Right cardiac atrium (tissue), 5 donors: ENCODE measurements around the gene LY6G6C. TPM values are rescaled to one million over a fixed set of nuclear protein-coding genes. Genes with fewer than 3 reads are reported as not detected.

Source experiments
- ATAC-seq, 2 donors: fragments of 200-7000 bp; cut with Tn5 transposase; one replicate each; pipeline versions ENCODE4 v1.8.0 to v1.9.1; 2020; ENCODE audit warnings: moderate library complexity in 2 of 2, mild to moderate bottlenecking in 1 of 2
- DNase-seq, 3 donors: peaks; one replicate each; pipeline ENCODE4 v3.0.0-alpha.2; 2020
- H3K27ac ChIP-seq: one replicate; pipeline ENCODE4 v1.5.1; 2013; ENCODE audit warnings: mild to moderate bottlenecking, low read length, control low read depth, moderate library complexity
- H3K27me3 ChIP-seq: one replicate; pipeline ENCODE4 v1.6.1; 2013; ENCODE audit not compliant: control insufficient read depth, insufficient read depth
- H3K4me1 ChIP-seq: one replicate; pipeline ENCODE4 v1.6.1; 2013; ENCODE audit warnings: low read length; ENCODE audit not compliant: control insufficient read depth, insufficient read depth
- H3K4me3 ChIP-seq: one replicate; pipeline ENCODE4 v1.5.1; 2013; ENCODE audit warnings: low read length, control low read depth
- H3K9me3 ChIP-seq: one replicate; pipeline ENCODE4 v1.6.1; 2013; ENCODE audit warnings: low read length; ENCODE audit not compliant: control insufficient read depth
- WGBS: extraction: QIAGEN DNeasy Blood & Tissue Kit; methylation state at CpG from one replicate; pipeline ENCODE4 v1.1.7; 2013; 5-methylcytosine and 5-hydroxymethylcytosine counted together
- intact Hi-C, 4 donors: fragments of 100-400 bp; cut with DNase I; formaldehyde crosslinking; loops; one replicate each; pipeline versions ENCODE4 v1.11.0 to v1.14.0; 2022 to 2023
- long read RNA-seq, 4 donors: library from polyadenylated mRNA; unstranded; transcript quantifications; one replicate each; pipeline ENCODE4 v2.0.0, GENCODE V29; 2020 to 2021
- polyA plus RNA-seq: library from polyadenylated mRNA; stranded (reverse); fragments of 200-250 nt; gene quantifications from one replicate; pipeline ENCODE4 v1.2.3, GENCODE V29; 2013
- total RNA-seq, 4 donors: library from RNA; stranded (reverse); fragmentation: NEBNext Ultra II Directional; extraction: Animal tissue kit (Norgen Biotek cat#: 25700); gene quantifications; one replicate each; pipeline ENCODE4 v1.2.1, GENCODE V29; 2021
- donor health status: healthy with polysubstance abuse.
- donor health status: DM: no; HTN: yes; CAD: no.
- donor health status: DM: no; HTN: no; CAD: no.
- donor health status: DM: no; HTN: yes; CAD: no; lungs with severe emphysema.
- donor health status: DM: yes; HTN: yes; CAD: no.

Gene LY6G6C, protein sequence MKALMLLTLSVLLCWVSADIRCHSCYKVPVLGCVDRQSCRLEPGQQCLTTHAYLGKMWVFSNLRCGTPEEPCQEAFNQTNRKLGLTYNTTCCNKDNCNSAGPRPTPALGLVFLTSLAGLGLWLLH
- total RNA-seq (not detected), polyA plus RNA-seq (0.18 TPM)
- long read RNA-seq, donor 1, result 0 reads
- long read RNA-seq, donor 2, result 0 reads
- long read RNA-seq, donor 3, result 0 reads
- long read RNA-seq, donor 4, result 0 reads

DNA sequence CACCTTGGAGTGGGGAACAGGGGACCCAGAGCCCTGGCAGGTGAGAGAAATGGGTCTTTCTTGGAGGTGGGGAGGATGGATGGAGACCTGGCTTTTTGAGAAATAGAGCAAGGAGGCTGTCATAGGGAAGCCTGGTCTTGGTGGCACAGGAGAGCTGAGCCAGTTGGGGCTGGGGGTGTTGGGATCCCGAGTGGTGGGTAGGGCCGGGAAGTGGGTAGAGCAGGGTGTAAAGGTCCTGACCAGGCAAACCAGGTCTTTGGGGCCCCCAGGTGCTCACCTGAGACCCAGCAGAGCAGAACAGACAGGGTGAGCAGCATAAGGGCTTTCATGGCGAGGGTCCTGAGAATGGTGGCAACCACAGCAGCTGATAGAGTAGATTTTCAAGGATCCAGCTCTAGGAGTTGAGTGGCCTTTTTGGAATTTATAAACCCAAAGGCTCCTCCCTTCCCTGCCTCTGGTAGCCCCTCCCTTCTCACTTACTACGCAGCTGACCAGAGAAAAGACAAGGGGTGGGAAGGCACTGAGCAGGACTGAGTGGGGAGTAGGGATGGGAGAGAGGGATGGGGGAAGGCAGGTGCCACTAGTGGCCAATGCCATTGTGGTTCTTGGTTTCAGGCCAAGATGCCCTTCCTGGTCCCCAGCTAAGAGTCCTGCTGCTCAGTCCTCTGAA, at the start of gene LY6G6C:
TSS of gene LY6G6C (minus strand) at position 396 of the 670 bp plus-strand sequence. CDS start at position 329, 67 bp downstream.
- ATAC-seq (no peak), DNase-seq (no peak)
- Histone ChIP-seq H3K4me3 (no peak within 1 kb of the TSS), H3K27me3 (no peaks in the 10 kb centered on the region), H3K9me3 (no peaks in the 10 kb centered on the region), H3K27ac (no peak within 1 kb of the TSS), H3K4me1 (no peaks in the 10 kb centered on the region)
- WGBS, result 90% methylated on average over 4 of the region's 4 CpGs
- intact Hi-C loops, result loop anchor here in 1 of 4 donors (10.0 kb wide), 1 partner anchor 113 kb away; no protein-coding TSS in a partner anchor

GRCh38 chr6:31770860-31771259, 49.3 kb upstream of the LY6G6C start:
- H3K27ac ChIP-seq, result no peak overlapping the region
- no peak for DNase-seq
- intact Hi-C loops, result loop anchor here in 1 of 4 donors (5.0 kb wide), 1 partner anchor 34 kb away; the partner anchor contains the start of gene CLIC1
- WGBS, result 91% methylated on average over 2 of the region's 2 CpGs
- no peak for ATAC-seq
- H3K9me3 ChIP-seq, result no peaks in the 10 kb centered on the region
- H3K4me1 ChIP-seq, result no peaks in the 10 kb centered on the region
- no peaks in the 10 kb centered on the region for H3K27me3 ChIP-seq
- H3K4me3 ChIP-seq, result no peak overlapping the region

- 61% methylated on average over 12 of the region's 12 CpGs for WGBS
- ATAC-seq, result peak; percentile 14 to 66
- Histone ChIP-seq H3K4me3 (no peak overlapping the region), H3K27ac (no peak overlapping the region), H3K4me1 (no peaks in the 10 kb centered on the region), H3K27me3 (no peaks in the 10 kb centered on the region), H3K9me3 (no peaks in the 10 kb centered on the region)
- peak; percentile 57 to 86 (median 85) for DNase-seq
- intact Hi-C loops, result loop anchor here in 1 of 4 donors (5.0 kb wide), 1 partner anchor 33 kb away; the partner anchor contains the start of gene CLIC1
These were observed 48.3 kb upstream of the LY6G6C start for GRCh38 chr6:31769684-31770371.

DNA sequence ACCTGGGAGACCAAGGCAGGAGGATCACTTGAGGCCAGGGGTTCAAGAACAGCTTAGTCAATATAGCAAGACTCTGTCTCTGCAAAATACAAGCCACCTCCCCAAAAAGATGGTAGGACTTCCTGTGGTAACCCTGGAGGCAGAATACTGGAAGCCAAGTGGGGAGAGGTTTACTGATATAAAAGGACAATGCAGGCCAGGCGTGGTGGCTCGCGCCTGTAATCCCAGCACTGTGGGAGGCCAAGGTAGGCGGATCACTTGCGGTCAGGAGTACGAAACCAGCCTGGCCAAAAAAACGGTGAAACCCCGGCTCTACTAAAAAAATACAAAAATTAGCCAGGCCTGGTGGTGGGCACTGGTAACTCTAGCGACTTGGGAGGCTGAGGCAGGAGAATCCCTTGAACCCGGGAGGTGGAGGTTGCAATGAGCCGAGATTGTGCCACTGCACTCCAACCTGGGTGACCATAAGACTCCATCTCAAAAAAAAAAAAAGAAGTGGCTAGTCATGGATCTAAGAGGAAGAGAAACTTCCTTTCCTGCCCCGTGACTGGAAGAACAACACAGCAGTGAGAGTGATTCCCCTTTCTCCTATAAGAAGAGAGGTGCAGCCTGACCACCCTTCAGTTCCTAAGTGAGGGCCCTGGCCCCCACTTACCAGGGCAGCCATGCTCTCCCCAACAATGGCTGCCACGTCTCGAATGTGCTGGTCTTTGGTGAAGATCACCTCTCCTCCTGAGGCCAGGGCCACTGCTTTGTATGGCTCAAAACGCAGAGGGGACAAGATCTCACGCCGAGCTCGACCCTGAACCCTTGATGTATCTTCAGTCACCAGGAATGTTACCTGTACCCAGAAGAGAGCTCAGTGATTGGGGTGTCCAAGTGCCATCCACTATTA, 47.1 kb upstream of the LY6G6C start:
- intact Hi-C loops, result no loop called here
- ATAC-seq, result no peak
- Histone ChIP-seq H3K9me3 (no peaks in the 10 kb centered on the region), H3K4me1 (no peaks in the 10 kb centered on the region), H3K27me3 (no peaks in the 10 kb centered on the region), H3K4me3 (no peak overlapping the region), H3K27ac (no peak overlapping the region)
- WGBS, result 84% methylated on average over 18 of the region's 18 CpGs
- no peak for DNase-seq

DNA sequence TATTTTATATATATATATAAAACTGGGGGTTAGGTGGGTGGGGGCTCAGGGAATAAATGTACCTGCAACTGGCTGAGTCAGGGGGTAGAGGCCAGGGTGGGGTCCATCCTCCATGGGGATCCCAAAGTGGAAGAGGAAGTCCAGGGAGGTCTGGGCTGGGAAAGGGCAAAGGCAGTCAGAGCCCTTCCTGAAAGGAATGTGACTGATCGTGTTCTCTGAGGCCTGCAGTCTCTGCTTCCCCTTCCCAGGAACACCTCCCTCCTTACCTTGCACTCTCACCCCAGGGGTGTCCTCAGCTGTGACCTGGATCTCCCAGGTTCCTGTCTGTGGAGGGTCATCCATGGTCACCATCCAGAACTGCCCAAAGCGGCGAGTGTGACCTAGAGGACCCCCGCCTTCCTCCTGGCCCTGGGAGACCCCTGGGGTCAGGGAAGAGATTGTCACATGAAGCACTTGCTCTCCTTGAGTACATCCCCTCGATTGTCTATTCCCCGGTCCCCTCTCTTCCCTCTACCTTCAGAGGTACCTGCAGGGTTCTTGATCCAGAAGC, 45.6 kb upstream of the LY6G6C start:
- DNase-seq, result no peak
- 82% methylated on average over 6 of the region's 6 CpGs for WGBS
- H3K4me3 ChIP-seq, result no peak overlapping the region
- ATAC-seq, result no peak
- H3K9me3 ChIP-seq, result no peaks in the 10 kb centered on the region
- H3K27ac ChIP-seq, result no peak overlapping the region
- intact Hi-C loops, result no loop called here
- no peaks in the 10 kb centered on the region for H3K4me1 ChIP-seq
- H3K27me3 ChIP-seq, result no peaks in the 10 kb centered on the region

DNA sequence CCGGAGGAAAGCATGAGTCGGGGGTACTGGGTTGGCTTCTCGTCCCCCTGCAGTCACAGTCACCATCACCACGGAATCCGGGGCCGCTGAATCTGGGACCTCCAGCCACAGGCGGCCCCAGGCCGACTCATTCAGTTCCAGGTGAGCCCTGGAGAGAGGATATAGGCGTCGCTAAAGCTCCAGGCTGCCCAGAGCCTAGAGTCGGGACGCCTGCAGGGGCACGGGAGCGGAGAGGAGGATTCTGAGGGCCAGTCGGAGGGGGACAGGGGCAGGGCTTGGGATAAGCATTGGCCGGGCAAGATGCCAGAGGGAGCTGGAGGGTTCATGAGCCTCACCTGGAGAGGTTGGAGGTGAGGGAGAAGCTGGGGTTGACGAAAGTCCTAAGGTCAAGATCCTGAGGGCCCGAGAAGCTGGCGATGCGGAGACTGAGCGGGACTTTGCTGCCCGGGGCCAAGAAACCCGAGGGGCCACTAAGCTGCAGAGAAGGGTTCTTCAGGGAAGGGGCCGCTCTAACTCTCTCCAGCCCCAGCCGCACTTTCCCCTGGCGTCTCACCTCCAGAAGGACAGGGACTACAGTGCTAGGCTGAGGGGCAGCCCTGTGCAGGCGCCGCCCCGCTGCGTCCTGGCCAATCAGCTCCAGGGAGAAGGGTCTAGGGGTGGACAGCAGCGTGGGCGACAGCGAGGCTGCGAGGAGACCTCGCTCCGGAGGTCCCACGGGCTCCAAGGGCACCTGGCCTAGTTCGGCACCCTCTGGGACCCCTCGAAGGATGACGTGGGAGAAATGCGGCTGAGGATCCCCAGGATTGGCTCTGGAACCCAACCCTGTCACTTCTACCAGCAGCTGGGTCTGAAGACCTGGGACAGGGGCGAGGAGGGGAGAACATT, 44.6 kb upstream of the LY6G6C start:
- no peaks in the 10 kb centered on the region for H3K4me1 ChIP-seq
- H3K27me3 ChIP-seq, result no peaks in the 10 kb centered on the region
- ATAC-seq, result peak; percentile 43 to 70
- intact Hi-C loops, result no loop called here
- H3K4me3 ChIP-seq, result no peak overlapping the region
- DNase-seq, result peak in 1 of 3 donors; percentile 72
- H3K27ac ChIP-seq, result no peak overlapping the region
- WGBS, result 42% methylated on average over 42 of the region's 42 CpGs
- H3K9me3 ChIP-seq, result no peaks in the 10 kb centered on the region

GRCh38 chr6:31765559-31765909, 44.0 kb upstream of the LY6G6C start:
- WGBS, result 88% methylated on average over 9 of the region's 9 CpGs
- Histone ChIP-seq H3K27ac (no peak overlapping the region), H3K4me3 (no peak overlapping the region), H3K27me3 (no peaks in the 10 kb centered on the region), H3K9me3 (no peaks in the 10 kb centered on the region), H3K4me1 (no peaks in the 10 kb centered on the region)
- DNase-seq (no peak), ATAC-seq (no peak)
- intact Hi-C loops, result no loop called here

DNA sequence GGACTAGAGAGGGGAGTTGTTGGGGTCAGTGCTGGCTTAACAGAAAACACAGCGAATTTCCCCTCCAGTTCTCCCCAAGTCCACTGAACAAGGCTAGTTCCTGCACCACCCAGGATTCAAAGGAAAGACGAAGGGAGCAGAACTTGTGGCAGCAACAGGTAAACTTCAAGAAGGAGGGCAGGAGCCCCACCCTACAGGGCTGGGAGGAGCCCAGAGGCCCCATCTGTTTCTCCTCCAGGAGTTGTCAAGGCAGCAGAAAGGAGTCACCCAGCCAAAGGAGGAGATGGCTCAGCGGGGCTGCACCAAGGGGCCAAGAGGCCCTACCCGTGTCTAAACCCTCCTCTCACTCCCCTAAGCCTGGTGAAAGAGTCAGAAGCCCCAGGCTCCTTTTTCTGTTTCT, 42.7 kb upstream of the LY6G6C start:
- H3K4me3 ChIP-seq, result no peak overlapping the region
- WGBS, result 80% methylated on average over 4 of the region's 4 CpGs
- no peaks in the 10 kb centered on the region for H3K9me3 ChIP-seq
- intact Hi-C loops, result no loop called here
- no peak overlapping the region for H3K27ac ChIP-seq
- ATAC-seq (no peak), DNase-seq (no peak)
- H3K4me1 ChIP-seq, result no peaks in the 10 kb centered on the region
- no peaks in the 10 kb centered on the region for H3K27me3 ChIP-seq

DNA sequence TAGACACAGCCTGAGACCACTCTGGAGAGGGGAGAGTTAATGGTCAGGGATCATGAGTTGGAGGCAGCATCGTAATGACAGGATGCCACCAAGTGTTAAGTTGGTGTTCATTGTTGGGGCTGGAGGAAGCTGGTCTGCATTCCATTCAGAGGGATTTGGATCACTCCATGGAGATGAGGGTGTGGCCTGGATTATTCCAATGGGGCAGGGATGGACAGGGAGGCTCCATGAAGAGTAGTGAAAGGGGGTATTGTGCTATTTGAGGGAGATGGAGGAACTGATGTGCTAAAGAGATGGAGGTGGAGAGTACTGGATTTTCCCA, 42.0 kb upstream of the LY6G6C start:
- Histone ChIP-seq H3K4me1 (no peaks in the 10 kb centered on the region), H3K9me3 (no peaks in the 10 kb centered on the region), H3K27me3 (no peaks in the 10 kb centered on the region), H3K4me3 (no peak overlapping the region), H3K27ac (no peak overlapping the region)
- WGBS, result 8% methylated on average over 1 of the region's 1 CpG
- ATAC-seq (peak; percentile 39 to 82), DNase-seq (no peak)
- intact Hi-C loops, result no loop called here
